Activated CD4-positive, alpha-beta T cell treated with anti-CD3 and anti-CD28 coated beads, Interleukin-2, Interleukin-6, amounts not matched to agents 100 ng/mL and 50 ng/mL, durations not matched to agents 16 hours and 8 hours (primary cell): ENCODE measurements around the gene DGUOK.
"Not testable (repeated sequence)": the region's sequence is repeated elsewhere in the genome, so short reads cannot be mapped to it uniquely, and the experiment has no call there.

Source experiments
- DNase-seq: peaks from one replicate; pipeline ENCODE4 v3.0.0-alpha.2; 2020

The DGUOK gene

DNA sequence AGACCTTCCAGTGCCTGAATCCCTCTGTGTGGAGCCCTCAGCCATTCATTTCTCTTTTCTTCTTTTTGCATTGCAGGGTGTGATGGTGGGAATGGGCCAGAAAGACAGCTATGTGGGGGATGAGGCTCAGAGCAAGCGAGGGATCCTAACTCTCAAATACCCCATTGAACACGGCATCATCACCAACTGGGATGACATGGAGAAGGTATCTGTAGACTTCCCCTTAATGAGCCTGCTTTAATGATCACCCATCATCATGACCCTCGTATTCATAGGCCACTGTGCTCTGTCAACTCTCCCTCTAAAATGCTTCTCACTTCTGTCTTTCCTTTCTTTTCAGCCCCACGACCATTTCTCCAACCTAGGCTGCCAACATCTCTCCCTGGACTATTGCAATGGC lies 24.4 kb upstream of the DGUOK start:
- DNase-seq: no peak

DNA sequence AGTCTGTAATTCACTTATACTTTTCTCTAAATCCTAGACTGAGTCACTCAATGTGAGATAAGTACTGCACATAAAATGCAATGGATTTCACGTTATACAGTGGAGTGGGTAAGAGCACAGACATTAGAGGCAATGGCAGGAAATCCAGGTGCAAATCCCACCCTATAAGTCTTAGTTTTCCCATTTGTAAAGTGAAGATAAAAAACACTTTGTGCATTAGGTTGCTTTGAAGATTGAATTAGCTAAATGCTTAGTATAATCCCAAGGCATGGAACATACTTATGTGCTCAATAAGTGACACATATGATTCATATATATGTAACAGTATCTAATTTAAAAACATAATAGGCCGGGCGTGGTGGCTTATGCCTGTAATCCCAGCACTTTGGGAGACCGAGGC lies 23.4 kb upstream of the DGUOK start:
- DNase-seq: no peak

DNA sequence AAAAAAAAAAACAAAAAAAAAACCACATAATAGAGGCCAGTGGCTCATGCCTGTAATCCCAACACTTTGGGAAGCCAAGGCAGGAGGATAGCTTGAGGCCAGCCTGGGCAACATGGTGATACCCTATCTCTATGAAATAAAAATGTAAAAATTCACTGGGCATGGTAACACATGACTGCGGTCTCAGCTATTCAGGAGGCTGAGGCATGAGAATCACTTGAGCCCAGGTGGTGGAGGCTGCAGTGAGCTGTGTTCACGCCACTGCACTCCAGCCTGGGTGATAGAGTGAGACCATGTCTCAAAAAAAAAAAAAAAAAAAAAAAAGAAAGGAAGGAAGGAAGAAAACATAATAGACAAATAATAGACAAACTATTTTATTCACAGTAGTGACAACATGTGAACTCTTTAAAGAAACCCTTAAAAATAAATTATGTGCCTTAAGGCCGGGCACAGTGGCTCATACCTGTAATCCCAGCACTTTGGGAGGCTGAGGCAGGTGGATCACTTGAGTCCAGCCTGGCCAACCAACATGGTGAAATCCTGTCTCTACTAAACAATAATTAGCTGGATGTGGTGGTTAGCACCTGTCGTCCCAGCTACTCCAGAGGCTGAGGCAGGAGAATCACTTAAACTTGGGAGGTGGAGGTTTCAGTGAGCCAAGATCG lies 22.6 kb upstream of the DGUOK start:
- DNase-seq: not testable (repeated sequence)

DNA sequence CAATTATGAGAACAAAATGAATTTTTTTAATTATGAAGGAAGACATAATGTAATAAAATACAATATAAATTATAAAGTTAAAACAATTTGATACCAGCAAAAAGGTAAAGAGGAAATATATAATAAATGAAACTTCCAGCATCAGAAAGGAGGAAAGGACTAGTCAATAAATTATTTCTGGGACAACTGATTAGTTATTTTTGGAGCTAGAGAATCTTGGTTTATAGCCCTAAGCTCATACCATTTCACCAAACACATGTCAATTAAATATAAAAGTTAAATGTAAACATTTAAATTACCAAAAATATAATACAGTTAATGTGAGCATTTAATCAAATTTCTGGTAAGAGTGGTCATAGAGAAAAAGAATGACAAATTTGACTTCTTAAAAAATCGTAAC lies 21.7 kb upstream of the DGUOK start:
- no peak for DNase-seq

DNA sequence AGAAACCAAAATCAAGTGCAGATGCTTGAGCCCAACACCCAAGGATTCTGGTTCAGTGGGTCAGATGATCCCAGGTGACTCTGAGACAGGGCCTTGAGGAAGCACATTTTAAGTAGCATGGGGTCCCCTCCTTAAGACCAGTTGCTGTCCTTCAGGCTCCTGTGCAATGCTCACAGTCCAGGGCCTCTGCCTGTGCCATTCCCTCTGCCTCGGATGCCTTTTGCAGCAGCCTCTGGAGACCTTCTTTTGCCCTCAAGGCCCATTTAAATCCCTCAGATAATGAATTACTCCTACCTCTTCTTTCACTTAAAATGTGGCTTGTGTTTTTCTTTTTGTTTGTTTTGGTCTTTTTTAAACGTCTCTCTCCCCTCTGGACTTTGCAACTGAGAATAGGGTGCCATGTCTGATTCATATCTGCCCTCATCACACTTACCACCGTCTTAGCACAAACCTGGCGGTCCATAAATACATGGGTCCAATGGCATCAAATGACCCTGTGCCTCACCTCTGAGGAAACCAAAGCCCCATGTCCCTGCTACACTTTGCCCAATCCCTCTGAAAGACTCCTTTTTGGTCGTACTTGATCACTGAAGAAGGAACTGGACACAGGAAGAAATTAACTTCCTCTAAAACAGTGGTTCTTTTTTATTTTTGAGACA lies 19.7 kb upstream of the DGUOK start:
- DNase-seq: no peak

DNA sequence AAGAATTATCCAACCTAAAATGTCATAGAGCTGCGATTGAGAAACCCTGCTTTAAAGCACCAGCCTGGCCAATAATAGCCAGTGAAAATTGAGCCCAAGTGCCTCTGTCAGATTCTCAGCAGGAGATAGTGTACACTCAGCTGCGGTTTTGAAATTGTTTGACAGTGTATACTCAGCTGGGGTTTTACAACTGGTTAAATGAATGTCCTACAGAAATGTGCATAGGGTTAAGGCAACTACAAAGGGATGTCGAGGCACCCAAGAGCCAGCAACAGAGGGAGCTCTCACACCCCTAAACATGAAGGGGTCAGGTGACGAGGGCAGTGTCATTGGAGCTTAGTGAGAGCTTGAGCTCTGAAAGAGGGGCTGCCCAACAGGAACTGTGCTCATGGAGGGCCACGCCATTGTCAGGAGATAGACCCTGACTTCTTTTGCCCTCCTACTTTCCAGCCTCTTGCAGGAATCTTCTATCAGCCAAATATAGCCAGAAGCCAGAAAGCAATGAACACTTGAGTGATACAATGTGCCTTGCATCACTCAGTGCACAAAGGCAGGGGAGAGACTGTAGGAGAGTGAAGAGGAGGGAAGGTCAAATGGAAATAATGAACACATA lies 18.7 kb upstream of the DGUOK start:
- peak; percentile 51 for DNase-seq

DNA sequence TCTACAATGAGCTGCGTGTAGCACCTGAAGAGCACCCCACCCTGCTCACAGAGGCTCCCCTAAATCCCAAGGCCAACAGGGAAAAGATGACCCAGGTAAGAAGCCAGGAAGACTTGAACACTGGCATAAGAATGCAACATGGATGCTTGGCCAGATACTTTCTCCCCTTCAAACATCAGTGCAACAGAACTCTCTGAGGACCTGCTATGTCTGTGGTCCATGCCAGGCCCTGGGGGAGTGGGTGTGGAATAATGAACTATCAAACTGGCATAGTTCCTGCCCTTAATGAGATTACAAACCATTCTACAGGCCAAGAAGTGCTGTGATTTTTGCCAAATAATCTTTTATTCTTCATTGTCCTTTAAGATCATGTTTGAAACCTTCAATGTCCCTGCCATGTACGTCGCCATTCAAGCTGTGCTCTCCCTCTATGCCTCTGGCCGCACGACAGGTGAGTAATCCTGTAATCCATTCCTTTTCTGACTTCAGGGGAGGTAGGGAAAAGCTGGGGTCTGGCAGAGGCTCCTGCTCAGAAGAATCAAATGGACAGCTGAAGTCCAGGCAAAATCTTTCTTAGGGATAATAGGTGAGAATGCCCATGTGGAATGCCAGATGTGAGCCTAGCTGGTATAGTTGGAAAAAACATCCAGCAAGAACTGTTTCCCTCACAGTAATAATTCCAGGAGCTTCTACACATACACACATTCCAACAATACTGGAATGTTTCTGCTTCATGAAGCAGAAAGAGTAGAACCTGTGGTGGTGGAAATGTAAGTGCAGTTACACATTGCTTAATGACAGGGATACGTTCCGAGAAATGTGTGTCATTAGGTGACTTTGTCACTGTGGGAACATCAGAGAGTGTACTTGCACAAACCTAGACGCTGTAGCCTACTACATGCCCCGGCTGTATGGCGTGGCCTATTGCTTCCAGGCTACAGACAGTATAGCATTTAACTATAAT lies 17.7 kb upstream of the DGUOK start:
- no peak for DNase-seq

DNA sequence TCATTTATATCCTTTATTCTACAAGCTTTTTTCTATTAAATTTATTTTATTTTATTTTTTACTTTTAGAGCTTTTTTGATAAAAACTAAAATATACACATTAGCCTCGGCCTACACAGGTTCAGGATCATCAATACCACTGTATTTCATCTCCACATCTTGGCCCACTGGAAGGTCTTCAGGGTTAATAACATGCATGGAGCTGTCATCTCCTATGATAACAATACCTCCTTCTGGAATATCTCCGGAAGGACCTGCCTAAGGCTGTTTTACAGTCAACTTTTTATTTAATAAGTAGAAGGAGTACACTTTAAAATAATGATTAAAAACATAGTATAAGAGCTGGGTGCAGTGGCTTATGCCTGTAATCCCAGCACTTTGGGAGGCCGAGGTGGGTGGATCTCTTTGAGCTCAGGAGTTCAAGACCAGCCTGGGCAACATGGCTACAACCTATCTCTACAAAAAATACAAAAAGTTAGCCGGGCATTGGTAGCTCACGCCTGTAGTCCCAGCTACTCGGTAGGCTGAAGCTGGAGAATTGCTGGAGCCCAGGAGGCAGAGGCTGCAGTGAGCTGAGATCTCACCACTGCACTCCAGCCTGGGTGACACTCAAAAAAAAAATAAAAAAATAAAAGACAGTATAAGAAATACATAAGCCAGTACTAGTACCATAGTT lies 15.7 kb upstream of the DGUOK start:
- no peak for DNase-seq

DNA sequence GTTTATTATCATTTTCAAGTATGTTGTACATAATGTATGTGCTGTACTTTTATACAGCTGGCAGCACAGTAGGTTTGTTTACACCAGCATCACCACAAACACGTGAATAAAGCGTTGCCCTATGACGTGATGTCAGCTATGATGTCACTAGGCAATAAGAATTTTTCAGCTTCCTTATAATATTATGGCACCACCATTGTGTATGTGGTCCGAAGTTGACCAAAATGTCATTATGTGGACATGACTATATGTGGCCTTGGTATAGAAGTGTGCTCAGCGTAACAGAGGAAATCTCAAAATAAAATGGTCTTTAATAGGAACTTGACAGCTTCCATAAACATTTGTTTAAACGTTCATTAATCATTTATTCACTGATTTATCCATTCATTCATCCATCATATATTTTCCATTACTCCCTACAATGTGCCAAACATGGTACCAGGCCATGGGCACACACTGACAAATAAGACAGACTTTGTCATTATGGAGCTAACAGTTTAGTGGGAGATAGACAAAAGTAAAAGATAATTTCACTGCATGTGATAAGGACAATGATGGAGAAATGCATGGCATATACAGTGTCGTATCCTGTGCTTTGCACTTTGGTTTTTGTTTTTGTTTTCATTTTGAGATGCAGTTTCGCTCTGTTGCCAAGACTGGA lies 15.0 kb upstream of the DGUOK start:
- no peak for DNase-seq

DNA sequence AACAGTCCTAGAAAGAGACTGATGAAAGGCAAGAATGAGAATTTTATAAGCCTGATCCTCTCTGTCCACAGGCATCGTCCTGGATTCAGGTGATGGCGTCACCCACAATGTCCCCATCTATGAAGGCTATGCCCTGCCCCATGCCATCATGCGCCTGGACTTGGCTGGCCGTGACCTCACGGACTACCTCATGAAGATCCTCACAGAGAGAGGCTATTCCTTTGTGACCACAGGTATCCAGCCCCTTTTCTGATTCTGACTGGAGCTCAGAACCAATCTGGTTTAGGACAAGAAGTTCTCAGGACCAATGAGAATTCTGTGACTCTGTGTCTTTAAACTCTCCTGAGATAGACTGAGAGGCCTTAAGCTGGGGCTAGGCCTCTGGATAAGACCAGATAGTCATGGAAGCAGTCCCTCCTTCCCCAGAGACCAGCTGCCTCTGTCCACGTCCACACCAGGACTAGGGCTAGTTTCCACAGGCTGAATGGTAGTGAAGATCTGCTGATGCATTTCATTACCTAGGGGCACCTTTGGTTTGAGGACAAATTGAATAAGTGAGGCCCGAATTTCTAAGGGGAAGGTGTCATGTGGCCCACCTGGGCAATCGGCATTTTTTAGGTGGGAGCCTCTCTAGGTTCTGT lies 13.1 kb upstream of the DGUOK start:
- DNase-seq: no peak

DNA sequence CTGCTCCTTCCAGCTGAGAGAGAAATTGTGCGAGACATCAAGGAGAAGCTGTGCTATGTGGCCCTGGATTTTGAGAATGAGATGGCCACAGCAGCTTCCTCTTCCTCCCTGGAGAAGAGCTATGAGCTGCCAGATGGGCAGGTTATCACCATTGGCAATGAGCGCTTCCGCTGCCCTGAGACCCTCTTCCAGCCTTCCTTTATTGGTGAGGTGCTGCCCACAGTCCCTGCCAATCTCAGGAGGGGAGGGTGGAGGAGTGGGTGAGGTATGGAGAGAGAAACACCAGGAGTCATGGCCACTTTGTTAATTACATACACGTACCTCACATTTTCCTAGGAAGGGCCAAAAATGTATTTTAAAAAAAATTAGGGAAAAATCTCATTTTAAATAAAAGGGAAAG lies 12.0 kb upstream of the DGUOK start:
- no peak for DNase-seq

DNA sequence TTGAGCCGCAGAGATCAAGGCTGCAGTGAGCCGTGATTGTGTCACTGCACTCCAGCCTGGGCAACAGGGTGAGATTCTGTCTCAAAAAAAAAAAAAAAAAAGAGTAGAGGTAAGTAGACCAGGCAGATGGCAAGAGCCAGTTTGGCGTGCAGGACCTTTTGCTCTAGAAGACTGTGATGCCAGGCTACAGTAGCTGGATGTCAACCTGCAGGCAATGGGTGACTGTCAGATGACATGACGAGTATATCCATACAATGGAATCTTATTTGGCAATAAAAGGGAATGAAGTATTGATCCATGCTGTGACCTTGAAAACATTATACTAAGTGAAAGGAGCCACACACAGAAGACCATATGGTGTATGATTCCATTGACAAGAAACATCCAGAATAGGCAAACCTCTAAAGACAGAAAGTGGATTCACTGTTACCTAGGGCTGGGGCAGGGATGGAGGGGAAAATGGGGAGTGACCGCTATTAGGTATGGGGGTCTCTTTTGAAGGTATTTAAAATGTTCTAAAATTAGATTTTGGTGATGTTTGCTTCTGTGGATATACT lies 11.2 kb upstream of the DGUOK start:
- DNase-seq: no peak

DNA sequence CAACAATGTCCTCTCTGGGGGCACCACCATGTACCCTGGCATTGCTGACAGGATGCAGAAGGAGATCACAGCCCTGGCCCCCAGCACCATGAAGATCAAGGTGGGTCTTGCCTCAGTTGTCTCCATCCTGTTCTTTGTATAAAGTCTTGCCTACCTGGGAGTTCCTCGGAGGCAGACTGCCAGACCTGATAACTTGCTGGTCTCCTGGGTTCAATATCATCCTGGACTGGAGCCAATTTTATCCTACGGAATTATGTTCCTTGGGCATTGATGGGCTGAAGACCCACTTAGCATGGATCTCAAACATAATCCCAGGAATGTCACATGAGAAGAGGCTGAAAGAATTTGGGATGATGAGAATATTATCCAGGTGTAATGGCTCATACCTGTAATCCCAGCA lies 10.0 kb upstream of the DGUOK start:
- no peak for DNase-seq

DNA sequence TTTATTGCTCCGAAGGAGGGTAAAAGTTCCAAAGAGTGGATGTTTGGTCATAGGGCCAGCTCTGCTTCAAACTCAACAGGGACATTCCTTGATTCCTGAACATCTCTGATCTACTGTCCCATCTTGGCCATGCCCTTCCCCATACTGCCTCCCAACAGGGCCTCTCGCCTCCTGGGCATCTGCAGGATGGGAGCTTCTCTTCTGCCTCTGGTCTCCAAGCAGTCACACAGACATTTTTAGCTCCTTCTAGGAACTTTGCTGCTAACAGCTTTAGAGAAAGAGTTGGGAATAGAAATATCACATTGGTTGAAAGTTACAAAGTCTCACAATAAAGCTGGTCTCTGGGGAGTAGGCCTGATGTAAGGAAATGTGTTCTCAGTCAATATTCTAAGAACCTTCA lies 9.4 kb upstream of the DGUOK start:
- no peak for DNase-seq

DNA sequence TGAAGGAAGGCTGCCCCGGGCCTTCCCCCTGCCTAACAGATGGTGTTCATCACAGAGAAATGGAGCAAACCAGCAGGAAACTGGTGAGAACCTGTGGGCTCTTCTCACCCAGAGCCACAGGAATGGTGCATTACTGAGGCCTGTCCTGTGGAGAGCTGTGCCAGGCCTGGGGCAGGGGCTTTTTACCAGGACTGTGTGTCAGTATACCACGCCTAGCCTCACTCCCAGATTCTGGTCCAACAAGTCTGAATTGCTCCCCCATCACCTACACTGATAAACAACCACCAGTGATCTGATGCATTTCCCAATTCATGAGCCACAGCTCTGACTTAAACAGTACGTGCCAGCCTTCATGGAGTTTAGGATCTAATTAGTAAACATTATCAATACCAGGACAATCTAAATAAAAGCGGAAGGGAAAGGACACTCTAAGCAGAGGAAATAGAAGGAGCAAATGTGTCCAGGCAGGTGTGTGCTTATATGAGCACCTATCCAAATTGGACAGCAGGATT lies 8.9 kb upstream of the DGUOK start:
- no peak for DNase-seq

DNA sequence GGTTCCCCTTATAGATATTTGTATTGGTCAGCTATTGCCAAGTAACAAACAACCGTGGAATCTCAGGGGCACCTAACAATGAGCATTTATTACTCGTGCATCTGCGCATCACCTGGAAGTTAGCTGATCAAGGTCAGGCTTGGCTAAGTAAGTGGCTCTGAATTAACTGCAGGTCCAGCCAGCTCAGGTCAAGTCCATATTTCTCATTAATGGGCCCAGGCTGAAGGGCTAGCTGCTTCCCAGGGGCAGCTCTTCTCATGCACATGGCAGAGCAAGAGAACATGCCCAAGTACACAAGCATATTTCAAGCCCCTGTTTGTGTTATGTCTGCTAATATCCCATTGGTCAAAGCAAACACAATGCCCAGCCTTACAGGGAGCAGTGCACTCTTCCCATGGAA lies 7.8 kb upstream of the DGUOK start:
- DNase-seq: no peak

DNA sequence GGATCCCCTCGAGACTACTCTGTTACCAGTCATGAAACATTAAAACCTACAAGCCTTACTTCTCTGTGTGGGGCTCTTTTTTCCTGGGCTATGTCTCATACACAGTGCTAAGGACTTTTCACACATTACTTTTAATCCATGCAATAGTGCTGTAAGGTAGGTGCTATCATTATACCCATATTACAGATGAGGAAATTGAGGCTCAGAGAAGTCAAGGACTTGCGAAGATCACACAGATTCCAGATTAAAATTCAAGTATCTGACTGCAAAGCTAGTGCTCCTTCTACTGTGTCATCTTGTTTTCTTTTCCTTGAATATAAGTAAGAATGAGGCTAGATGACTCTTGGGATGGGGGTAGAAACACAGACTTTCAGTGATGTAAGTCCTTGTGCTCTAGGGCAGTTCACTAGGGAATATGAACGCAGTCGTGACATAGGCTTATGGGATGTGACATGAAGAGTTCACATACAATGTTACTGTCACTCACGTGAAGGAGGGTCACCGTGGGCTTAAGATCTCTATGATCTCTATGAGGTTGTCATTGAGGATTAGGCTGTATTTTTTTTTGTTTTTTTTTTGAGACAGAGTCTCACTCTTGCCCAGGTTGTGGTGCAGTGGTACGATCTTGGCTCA lies 7.0 kb upstream of the DGUOK start:
- DNase-seq: no peak

DNA sequence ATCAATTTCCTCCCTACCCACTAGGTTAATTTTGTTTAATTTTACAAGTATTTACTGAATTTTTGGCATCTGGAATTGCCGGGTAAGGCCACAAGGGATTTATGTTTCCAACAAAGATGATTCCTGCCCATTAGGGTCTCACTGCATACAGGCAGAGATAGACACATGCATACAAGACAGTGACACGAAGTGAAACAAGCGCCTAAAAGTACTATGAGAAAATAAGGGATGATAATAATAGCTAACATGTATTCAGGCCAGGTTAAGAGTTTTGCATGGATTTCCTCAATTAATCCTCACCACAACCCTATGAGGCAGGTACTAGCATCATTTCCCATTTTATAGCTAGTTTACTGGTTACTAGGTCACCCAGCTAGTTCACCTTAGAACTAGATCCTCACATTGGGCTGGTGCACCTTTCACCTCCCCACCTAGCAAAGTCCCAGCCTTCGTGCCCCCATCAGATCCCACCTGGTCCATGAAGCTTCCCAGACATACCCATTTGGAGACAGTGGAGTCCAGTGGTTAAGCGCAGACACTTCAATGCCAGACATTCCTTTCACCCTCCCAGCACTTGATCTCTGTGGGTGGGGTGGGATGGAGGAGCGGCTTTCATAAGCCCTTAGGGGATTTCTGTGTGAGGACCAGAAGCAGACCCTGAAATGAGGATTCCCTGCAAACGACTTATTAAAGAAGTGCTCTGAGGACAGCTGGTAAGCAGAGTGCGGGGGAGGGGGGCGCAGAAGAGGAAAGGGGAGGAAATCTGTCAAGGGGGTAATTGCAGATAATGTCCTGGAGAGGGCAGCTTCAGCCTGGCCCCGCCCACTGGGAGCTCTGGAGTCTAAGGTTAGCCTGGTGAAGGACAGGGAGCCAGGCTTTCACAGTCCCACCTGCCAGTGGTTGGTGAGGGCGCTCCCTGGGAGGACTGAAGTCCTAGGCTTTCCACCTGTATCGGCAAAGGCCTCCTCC lies 5.8 kb upstream of the DGUOK start:
- peak; percentile 23 for DNase-seq

DNA sequence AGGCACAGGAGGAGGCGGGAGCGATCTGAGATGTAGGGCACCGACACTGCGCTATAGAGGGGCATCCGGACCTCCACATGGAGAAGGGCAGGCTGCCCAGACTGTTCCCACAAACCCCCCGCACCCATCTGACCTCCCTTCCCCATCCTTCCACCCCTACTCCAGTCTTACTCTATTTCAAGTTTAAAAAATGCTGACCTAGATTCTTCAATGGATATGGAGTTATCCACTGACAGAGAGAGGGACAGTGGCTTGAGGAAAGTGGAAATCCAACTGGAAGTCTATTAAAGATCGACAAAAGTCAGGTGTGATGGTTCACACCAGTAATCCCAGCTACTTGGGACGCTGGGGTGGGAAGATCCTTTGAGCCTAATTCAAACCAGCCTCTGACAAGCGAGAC lies 5.1 kb upstream of the DGUOK start:
- no peak for DNase-seq
